Spleen (tissue), 7 donors: ENCODE data around the gene CA12.

ENCODE experiments used
- POLR2AphosphoS5 ChIP-seq, 3 donors: sonication (generic); formaldehyde crosslinking; IDR thresholded peaks; one replicate each; pipeline ENCODE4 v1.5.1; 2017; ENCODE audit warnings: antibody characterized with exemption in 3 of 3
- TF ChIP-seq, protein P1 (sequence below), 11 experiments: fragments of 200-600 bp in 7 of 11; fragments of 450-650 bp in 4 of 11; sonication (generic) in 4 of 11; IDR thresholded peaks in 8 of 11; conservative IDR thresholded peaks in 3 of 11; 1 replicate in 7 of 11; 2 replicates in 4 of 11; pipeline versions ENCODE4 v1.4.0 to v1.8.0; 2016 to 2021; ENCODE audit warnings: antibody characterized with exemption in 11 of 11, inconsistent platforms in 4 of 11, mild to moderate bottlenecking in 1 of 11
- donor health status: DM: no; HTN: no; CAD: no; lungs with moderate emphysema.
- donor health status: DM: no; HTN: no; CAD: no.
- donor health status: DM: no; HTN: no; CAD: no.

DNA sequence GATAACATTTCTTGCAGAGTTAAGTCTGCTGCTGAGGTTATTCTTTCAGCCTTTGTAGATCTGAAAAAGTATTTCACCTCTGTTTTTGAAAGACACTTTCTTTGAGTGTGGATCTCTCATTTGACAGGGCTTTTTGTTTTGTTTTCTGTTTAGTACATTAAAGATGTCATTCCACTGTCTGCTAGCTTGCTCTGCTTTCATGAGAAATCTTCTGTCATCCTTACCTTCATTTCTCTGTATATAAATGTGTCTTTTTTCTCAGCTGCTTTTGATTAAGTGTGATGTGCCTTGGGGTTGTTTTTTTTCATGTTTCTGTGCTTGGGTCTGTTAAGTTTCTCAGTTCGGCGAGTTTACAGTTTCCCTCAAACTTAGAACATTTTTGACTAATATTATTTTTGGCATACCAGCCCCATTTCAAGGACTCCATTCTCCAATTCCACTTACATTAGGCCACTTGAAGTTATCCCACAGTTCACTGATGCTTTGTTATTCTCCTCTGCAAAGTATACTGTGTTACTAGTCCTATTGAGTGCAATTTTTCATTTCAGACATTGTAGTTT is 43.9 kb upstream of the CA12 start:
- no peak for TF ChIP-seq POLR2AphosphoS5 (IDR thresholded peaks at IDR 0.05)
- TF ChIP-seq, protein P1, sequence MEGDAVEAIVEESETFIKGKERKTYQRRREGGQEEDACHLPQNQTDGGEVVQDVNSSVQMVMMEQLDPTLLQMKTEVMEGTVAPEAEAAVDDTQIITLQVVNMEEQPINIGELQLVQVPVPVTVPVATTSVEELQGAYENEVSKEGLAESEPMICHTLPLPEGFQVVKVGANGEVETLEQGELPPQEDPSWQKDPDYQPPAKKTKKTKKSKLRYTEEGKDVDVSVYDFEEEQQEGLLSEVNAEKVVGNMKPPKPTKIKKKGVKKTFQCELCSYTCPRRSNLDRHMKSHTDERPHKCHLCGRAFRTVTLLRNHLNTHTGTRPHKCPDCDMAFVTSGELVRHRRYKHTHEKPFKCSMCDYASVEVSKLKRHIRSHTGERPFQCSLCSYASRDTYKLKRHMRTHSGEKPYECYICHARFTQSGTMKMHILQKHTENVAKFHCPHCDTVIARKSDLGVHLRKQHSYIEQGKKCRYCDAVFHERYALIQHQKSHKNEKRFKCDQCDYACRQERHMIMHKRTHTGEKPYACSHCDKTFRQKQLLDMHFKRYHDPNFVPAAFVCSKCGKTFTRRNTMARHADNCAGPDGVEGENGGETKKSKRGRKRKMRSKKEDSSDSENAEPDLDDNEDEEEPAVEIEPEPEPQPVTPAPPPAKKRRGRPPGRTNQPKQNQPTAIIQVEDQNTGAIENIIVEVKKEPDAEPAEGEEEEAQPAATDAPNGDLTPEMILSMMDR (IDR thresholded peaks at IDR 0.05 in 8 of 11, conservative IDR thresholded peaks at IDR 0.05 in 3 of 11) = no peak
